Keratinocyte (primary cell): Measurements from ENCODE around the gene CLIP2. TPM values are rescaled to one million over a fixed set of nuclear protein-coding genes. Genes with fewer than 3 reads are reported as not detected.

Experiments used
- DNase-seq: peaks from one replicate; pipeline ENCODE4 v3.0.0-alpha.2; 2011; ENCODE audit warnings: low read depth, missing footprints, low spot score
- FAIRE-seq: peaks from 2 replicates; lab custom pipeline; 2011; peaks lifted over from hg19 to GRCh38; lab: Jason Lieb, UNC
- H2AFZ ChIP-seq: 2 replicates; pipeline ENCODE4 v1.6.0; 2012; ENCODE audit warnings: low read length, control low read depth, inconsistent platforms; ENCODE audit not compliant: control insufficient read depth
- H3K27ac ChIP-seq: 2 replicates; pipeline ENCODE4 v1.5.1; 2011; ENCODE audit warnings: low read length; ENCODE audit not compliant: control insufficient read depth, insufficient read depth
- H3K27me3 ChIP-seq: 3 replicates; pipeline ENCODE4 v1.6.0; 2011; ENCODE audit warnings: low read length; ENCODE audit not compliant: control insufficient read depth, insufficient read depth; ENCODE audit errors: extremely low read depth
- H3K36me3 ChIP-seq, 2 experiments: 2 replicates in 1 of 2; 3 replicates in 1 of 2; pipeline ENCODE4 v1.5.1; 2011; ENCODE audit warnings: low read length in 2 of 2, mild to moderate bottlenecking in 1 of 2; ENCODE audit not compliant: control insufficient read depth in 2 of 2, insufficient read depth in 2 of 2; ENCODE audit errors: extremely low read depth in 1 of 2
- H3K4me1 ChIP-seq: 3 replicates; pipeline ENCODE4 v1.5.1; 2011; ENCODE audit warnings: low read length; ENCODE audit not compliant: control insufficient read depth, insufficient read depth; ENCODE audit errors: extremely low read depth
- H3K4me2 ChIP-seq: 3 replicates; pipeline ENCODE4 v1.6.0; 2011; ENCODE audit warnings: low read depth, low read length; ENCODE audit not compliant: control insufficient read depth, insufficient read depth; ENCODE audit errors: extremely low read depth
- H3K4me3 ChIP-seq, 3 experiments: fragments of 200-600 bp in 1 of 3; sonication (generic) in 1 of 3; 2 replicates in 2 of 3; 3 replicates in 1 of 3; pipeline ENCODE4 v1.5.1; 2011 to 2016; ENCODE audit warnings: low read length in 3 of 3, mild to moderate bottlenecking in 3 of 3, control low read depth in 2 of 3, inconsistent platforms in 1 of 3, low read depth in 1 of 3, mixed read lengths in 1 of 3, mixed run types in 1 of 3, moderate library complexity in 1 of 3; ENCODE audit not compliant: control insufficient read depth in 2 of 3, insufficient read depth in 2 of 3; ENCODE audit errors: extremely low read depth in 1 of 3
- H3K79me2 ChIP-seq: 2 replicates; pipeline ENCODE4 v1.6.0; 2012; ENCODE audit warnings: low read length; ENCODE audit not compliant: control insufficient read depth, insufficient read depth
- H3K9ac ChIP-seq: 3 replicates; pipeline ENCODE4 v1.6.0; 2011; ENCODE audit warnings: low read length; ENCODE audit not compliant: control insufficient read depth, insufficient read depth; ENCODE audit errors: extremely low read depth
- H3K9me1 ChIP-seq: 3 replicates; pipeline ENCODE4 v1.6.0; 2011; ENCODE audit warnings: low read length; ENCODE audit not compliant: control insufficient read depth, insufficient read depth; ENCODE audit errors: extremely low read depth
- H3K9me3 ChIP-seq: 2 replicates; pipeline ENCODE4 v1.5.1; 2012; ENCODE audit warnings: low read depth, low read length; ENCODE audit not compliant: control insufficient read depth
- H4K20me1 ChIP-seq: 3 replicates; pipeline ENCODE4 v1.6.0; 2011; ENCODE audit warnings: low read length; ENCODE audit not compliant: control insufficient read depth, insufficient read depth; ENCODE audit errors: extremely low read depth
- CTCF ChIP-seq, 3 experiments: IDR thresholded peaks in 1 of 3; conservative IDR thresholded peaks in 1 of 3; optimal IDR thresholded peaks in 1 of 3; 2 replicates in 2 of 3; 3 replicates in 1 of 3; pipeline versions ENCODE3 to v1.5.1; 2011; ENCODE audit warnings: low read length in 3 of 3, mild to moderate bottlenecking in 3 of 3, moderate library complexity in 2 of 3, control low read depth in 1 of 3, inconsistent platforms in 1 of 3; ENCODE audit not compliant: insufficient read depth in 2 of 3; ENCODE audit errors: extremely low read depth in 1 of 3
- EZH2 ChIP-seq: IDR thresholded peaks from one replicate; pipeline ENCODE4 v1.6.1; 2012; ENCODE audit warnings: inconsistent platforms, mild to moderate bottlenecking, low read length, moderate library complexity
- dilution Hi-C: fragments of 300-500 bp; cut with MboI; formaldehyde crosslinking; loops from one replicate; pipeline ENCODE4 v1.7.0; 2020; ENCODE audit warnings: low sequenced_read_pairs; ENCODE audit not compliant: extremely low pct_ligation_motif_present
- polyA plus RNA-seq, 5 experiments: library from polyadenylated mRNA; depleted of rRNA in 3 of 5; stranded (reverse) in 3 of 5; stranded (forward) in 1 of 5; unstranded in 1 of 5; fragments of >200 nt; gene quantifications; 1 replicate in 1 of 5; 2 replicates in 3 of 5; 3 replicates in 1 of 5; pipeline versions ENCODE4 v1.2.1 to v1.2.3, GENCODE V29; 2011 to 2012; ENCODE audit warnings: missing spikeins in 2 of 5, low read depth in 1 of 5, low replicate concordance in 1 of 5

Gene CLIP2
- polyA plus RNA-seq, 1 donor (not counting 4 experiments of a cell fraction or from before 2014, with no cell fraction given) = 2.6 TPM

- Histone ChIP-seq H3K4me2 (no peak overlapping the region), H3K79me2 (no peaks in the 10 kb centered on the region), H3K27ac (no peak overlapping the region), H3K9me3 (no peaks in the 10 kb centered on the region), H3K9ac (no peak overlapping the region), H4K20me1 (no peaks in the 10 kb centered on the region), H3K9me1 (no peaks in the 10 kb centered on the region), H3K27me3 (no peaks in the 10 kb centered on the region), H3K36me3 (peaks cover 0 to 3% of the 10 kb centered on the region in 2 experiments), H3K4me1 (no peaks in the 10 kb centered on the region), H2AFZ (no peak overlapping the region), H3K4me3 (no peak overlapping the region)
- DNase-seq (no peak), FAIRE-seq (no peak)
- dilution Hi-C loops = no loop called here
- TF ChIP-seq EZH2 (no peak), CTCF (optimal IDR thresholded peaks at IDR 0.05 in 1 of 3, IDR thresholded peaks at IDR 0.05 in 1 of 3, conservative IDR thresholded peaks at IDR 0.05 in 1 of 3; ENCODE audit: extremely low read depth in 1 of 3, insufficient read depth in 2 of 3, low read length in 3 of 3) (no peak)
Observed at GRCh38 chr7:74387606-74388005, 98.4 kb downstream of the CLIP2 start.

- no peak overlapping the region for H3K27ac ChIP-seq
- no peak overlapping the region for H3K4me2 ChIP-seq
- peaks cover 0 to 3% of the 10 kb centered on the region in 2 experiments for H3K36me3 ChIP-seq
- H3K4me3 ChIP-seq = no peak overlapping the region
- H3K9ac ChIP-seq = no peak overlapping the region
- no peak for FAIRE-seq
- H4K20me1 ChIP-seq = no peaks in the 10 kb centered on the region
- dilution Hi-C loops = no loop called here
- no peak overlapping the region for H2AFZ ChIP-seq
- no peak for DNase-seq
- no peaks in the 10 kb centered on the region for H3K9me3 ChIP-seq
- TF ChIP-seq CTCF (optimal IDR thresholded peaks at IDR 0.05 in 1 of 3, IDR thresholded peaks at IDR 0.05 in 1 of 3, conservative IDR thresholded peaks at IDR 0.05 in 1 of 3; ENCODE audit: extremely low read depth in 1 of 3, insufficient read depth in 2 of 3, low read length in 3 of 3) (no peak), EZH2 (no peak)
- no peaks in the 10 kb centered on the region for H3K9me1 ChIP-seq
- H3K27me3 ChIP-seq = no peaks in the 10 kb centered on the region
- H3K4me1 ChIP-seq = no peaks in the 10 kb centered on the region
- no peaks in the 10 kb centered on the region for H3K79me2 ChIP-seq
Observed at GRCh38 chr7:74388880-74389415, 99.7 kb downstream of the CLIP2 start.
